Spleen (tissue), 11 donors: ENCODE measurements around the gene FAM110D. TPM values are rescaled to one million over a fixed set of nuclear protein-coding genes. Genes with fewer than 3 reads are reported as not detected.

Experiments
- DNase-seq: peaks from one replicate; pipeline ENCODE4 v3.0.0-alpha.2; 2020
- H3K27ac ChIP-seq, 8 donors: fragments of 200-600 bp; sonication (generic) in 7 of 8; 1 replicate in 4 of 8; 2 replicates in 4 of 8; pipeline versions ENCODE4 v1.5.0 to v1.8.0; 2016 to 2021; ENCODE audit warnings: inconsistent platforms in 4 of 8, mild to moderate bottlenecking in 4 of 8, moderate library complexity in 1 of 8
- H3K27me3 ChIP-seq, 7 donors: fragments of 200-600 bp; sonication (generic) in 6 of 7; replicated peaks in 1 of 7; 1 replicate in 4 of 7; 2 replicates in 3 of 7; pipeline versions ENCODE4 v1.5.0 to v1.8.0; 2016 to 2021; ENCODE audit warnings: inconsistent platforms in 3 of 7, mild to moderate bottlenecking in 1 of 7
- H3K36me3 ChIP-seq, 6 donors: fragments of 200-600 bp; sonication (generic) in 5 of 6; 1 replicate in 4 of 6; 2 replicates in 2 of 6; pipeline versions ENCODE4 v1.5.0 to v1.8.0; 2016 to 2021; ENCODE audit warnings: inconsistent platforms in 2 of 6
- H3K4me1 ChIP-seq, 6 donors: fragments of 200-600 bp; sonication (generic) in 5 of 6; 1 replicate in 3 of 6; 2 replicates in 3 of 6; pipeline versions ENCODE4 v1.5.0 to v1.8.0; 2016 to 2021; ENCODE audit warnings: inconsistent platforms in 3 of 6
- H3K4me3 ChIP-seq, 8 donors: fragments of 200-600 bp; sonication (generic) in 7 of 8; 1 replicate in 4 of 8; 2 replicates in 4 of 8; pipeline versions ENCODE4 v1.5.0 to v1.8.0; 2016 to 2021; ENCODE audit warnings: inconsistent platforms in 4 of 8, mild to moderate bottlenecking in 4 of 8, moderate library complexity in 2 of 8
- H3K9me3 ChIP-seq, 8 donors: fragments of 200-600 bp; sonication (generic) in 7 of 8; 1 replicate in 4 of 8; 2 replicates in 4 of 8; pipeline versions ENCODE4 v1.5.0 to v1.8.0; 2016 to 2021; ENCODE audit warnings: inconsistent platforms in 4 of 8
- POLR2A ChIP-seq, 3 donors: fragments of 450-650 bp; IDR thresholded peaks; one replicate each; pipeline ENCODE4 v1.5.1; 2017; ENCODE audit warnings: antibody characterized with exemption in 3 of 3, mild to moderate bottlenecking in 1 of 3
- POLR2AphosphoS5 ChIP-seq, 3 donors: sonication (generic); formaldehyde crosslinking; IDR thresholded peaks; one replicate each; pipeline ENCODE4 v1.5.1; 2017; ENCODE audit warnings: antibody characterized with exemption in 3 of 3
- WGBS, 5 donors: extraction: QIAGEN DNeasy Blood & Tissue Kit in 3 of 5; methylation state at CpG; one replicate each; pipeline versions ENCODE4 v1.1.5 to v1.1.7; 2013 to 2018; 5-methylcytosine and 5-hydroxymethylcytosine counted together
- intact Hi-C: fragments of 100-400 bp; cut with DNase I; formaldehyde crosslinking; loops from one replicate; pipeline ENCODE4 v1.15.0; 2023; ENCODE audit warnings: low total_unique reads
- polyA plus RNA-seq, 3 donors: library from polyadenylated mRNA; stranded (reverse); fragments of 200-250 nt; gene quantifications; one replicate each; pipeline ENCODE4 v1.2.1, GENCODE V29; 2013
- total RNA-seq, 7 donors: library from RNA; depleted of rRNA in 3 of 7; stranded (reverse); fragments of >200 nt in 3 of 7; fragmentation: NEBNext Ultra II Directional in 4 of 7; extraction: Animal tissue kit (Norgen Biotek cat#: 25700) in 4 of 7; gene quantifications; one replicate each; pipeline versions ENCODE4 v1.1.0 to v1.2.1, GENCODE V29; 2016 to 2021
- TF ChIP-seq, protein P1 (sequence below), 11 experiments: fragments of 200-600 bp in 7 of 11; fragments of 450-650 bp in 4 of 11; sonication (generic) in 4 of 11; IDR thresholded peaks in 8 of 11; conservative IDR thresholded peaks in 3 of 11; 1 replicate in 7 of 11; 2 replicates in 4 of 11; pipeline versions ENCODE4 v1.4.0 to v1.8.0; 2016 to 2021; ENCODE audit warnings: antibody characterized with exemption in 11 of 11, inconsistent platforms in 4 of 11, mild to moderate bottlenecking in 1 of 11
- donor health status: healthy with polysubstance abuse.
- donor health status: DM: no; HTN: no; CAD: no; lungs with moderate emphysema.
- donor health status: DM: no; HTN: no; CAD: no.
- donor health status: Bipolar disorder and iron deficiency.
- donor health status: healthy.
- donor health status: DM: no; HTN: no; CAD: no.
- donor health status: DM: yes; HTN: yes; CAD: no.

The FAM110D gene
- total and polyA plus RNA-seq, 10 donors, result 0.44 to 5.9 (median 1.2) TPM

- intact Hi-C loops, result no loop called here
- Histone ChIP-seq H3K27ac (no peak overlapping the region), H3K27me3 (no peaks in the 10 kb centered on the region), H3K4me3 (no peak overlapping the region), H3K4me1 (no peaks in the 10 kb centered on the region), H3K9me3 (no peaks in the 10 kb centered on the region), H3K36me3 (no peaks in the 10 kb centered on the region)
- no peak for DNase-seq
- TF ChIP-seq, protein P1, sequence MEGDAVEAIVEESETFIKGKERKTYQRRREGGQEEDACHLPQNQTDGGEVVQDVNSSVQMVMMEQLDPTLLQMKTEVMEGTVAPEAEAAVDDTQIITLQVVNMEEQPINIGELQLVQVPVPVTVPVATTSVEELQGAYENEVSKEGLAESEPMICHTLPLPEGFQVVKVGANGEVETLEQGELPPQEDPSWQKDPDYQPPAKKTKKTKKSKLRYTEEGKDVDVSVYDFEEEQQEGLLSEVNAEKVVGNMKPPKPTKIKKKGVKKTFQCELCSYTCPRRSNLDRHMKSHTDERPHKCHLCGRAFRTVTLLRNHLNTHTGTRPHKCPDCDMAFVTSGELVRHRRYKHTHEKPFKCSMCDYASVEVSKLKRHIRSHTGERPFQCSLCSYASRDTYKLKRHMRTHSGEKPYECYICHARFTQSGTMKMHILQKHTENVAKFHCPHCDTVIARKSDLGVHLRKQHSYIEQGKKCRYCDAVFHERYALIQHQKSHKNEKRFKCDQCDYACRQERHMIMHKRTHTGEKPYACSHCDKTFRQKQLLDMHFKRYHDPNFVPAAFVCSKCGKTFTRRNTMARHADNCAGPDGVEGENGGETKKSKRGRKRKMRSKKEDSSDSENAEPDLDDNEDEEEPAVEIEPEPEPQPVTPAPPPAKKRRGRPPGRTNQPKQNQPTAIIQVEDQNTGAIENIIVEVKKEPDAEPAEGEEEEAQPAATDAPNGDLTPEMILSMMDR (IDR thresholded peaks at IDR 0.05 in 8 of 11, conservative IDR thresholded peaks at IDR 0.05 in 3 of 11), result no peak
- TF ChIP-seq POLR2AphosphoS5 (IDR thresholded peaks at IDR 0.05) (no peak), POLR2A (IDR thresholded peaks at IDR 0.05) (no peak)
- WGBS, 5 donors, result 92 to 95% (median 93%) methylated on average over 13 to 21 of the region's 21 CpGs
Observed at GRCh38 chr1:26184883-26185282, 26.0 kb downstream of the FAM110D start.

DNA sequence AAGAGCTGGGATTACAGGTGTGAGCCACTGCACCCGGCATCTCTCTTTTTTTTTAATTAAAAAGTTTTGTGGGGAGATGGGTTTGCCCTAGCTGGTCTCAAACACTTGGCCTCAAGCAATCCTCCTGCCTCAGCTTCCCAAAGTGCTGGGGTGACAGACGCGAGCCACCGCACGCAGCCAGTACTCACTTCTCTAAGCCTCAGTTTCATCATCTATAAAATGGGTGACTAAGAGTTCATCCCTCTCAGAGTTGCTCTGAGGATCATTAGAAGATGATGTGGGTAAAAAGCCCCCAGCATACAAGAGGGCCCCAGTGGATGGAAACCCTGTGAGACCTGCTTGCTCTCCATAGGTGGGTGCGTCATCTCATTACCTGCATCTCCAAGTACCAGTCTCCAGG is 29.0 kb downstream of the FAM110D start:
- no peak for TF ChIP-seq POLR2AphosphoS5 (IDR thresholded peaks at IDR 0.05)
- TF ChIP-seq POLR2A (IDR thresholded peaks at IDR 0.05), result no peak
- TF ChIP-seq, protein P1 (IDR thresholded peaks at IDR 0.05 in 8 of 11, conservative IDR thresholded peaks at IDR 0.05 in 3 of 11), result no peak
- WGBS, 5 donors, result 91 to 98% (median 95%) methylated on average over 6 of the region's 6 CpGs
- H3K4me1 ChIP-seq, result no peaks in the 10 kb centered on the region
- no peaks in the 10 kb centered on the region for H3K27me3 ChIP-seq
- H3K4me3 ChIP-seq, result no peak overlapping the region
- intact Hi-C loops, result no loop called here
- DNase-seq, result no peak
- no peaks in the 10 kb centered on the region for H3K36me3 ChIP-seq
- no peaks in the 10 kb centered on the region for H3K9me3 ChIP-seq
- H3K27ac ChIP-seq, result no peak overlapping the region

GRCh38 chr1:26188477-26188876 is 29.6 kb downstream of the FAM110D start:
- H3K9me3 ChIP-seq, result no peaks in the 10 kb centered on the region
- no peak for DNase-seq
- no peaks in the 10 kb centered on the region for H3K4me1 ChIP-seq
- H3K27me3 ChIP-seq, result no peaks in the 10 kb centered on the region
- intact Hi-C loops, result no loop called here
- TF ChIP-seq, protein P1 (IDR thresholded peaks at IDR 0.05 in 8 of 11, conservative IDR thresholded peaks at IDR 0.05 in 3 of 11), result no peak
- TF ChIP-seq POLR2A (IDR thresholded peaks at IDR 0.05) (no peak), POLR2AphosphoS5 (IDR thresholded peaks at IDR 0.05) (no peak)
- H3K36me3 ChIP-seq, result no peaks in the 10 kb centered on the region
- WGBS, 5 donors, result 91 to 98% (median 93%) methylated on average over 6 to 8 of the region's 8 CpGs
- H3K27ac ChIP-seq, result no peak overlapping the region
- H3K4me3 ChIP-seq, result no peak overlapping the region

- Histone ChIP-seq H3K36me3 (no peaks in the 10 kb centered on the region), H3K4me1 (no peaks in the 10 kb centered on the region), H3K4me3 (no peak overlapping the region), H3K27ac (no peak overlapping the region), H3K27me3 (no peaks in the 10 kb centered on the region), H3K9me3 (no peaks in the 10 kb centered on the region)
- 76 to 86% (median 80%) methylated on average over 4 to 6 of the region's 6 CpGs for WGBS, 5 donors
- intact Hi-C loops, result no loop called here
- TF ChIP-seq, protein P1 (IDR thresholded peaks at IDR 0.05 in 8 of 11, conservative IDR thresholded peaks at IDR 0.05 in 3 of 11), result no peak
- TF ChIP-seq POLR2A (IDR thresholded peaks at IDR 0.05), result no peak
- TF ChIP-seq POLR2AphosphoS5 (IDR thresholded peaks at IDR 0.05), result no peak
- DNase-seq, result no peak
Observed at GRCh38 chr1:26189331-26189730, 30.5 kb downstream of the FAM110D start.
